GM12872 (cell line): ENCODE measurements around the gene ANO7.

ENCODE experiments used
- CTCF ChIP-seq: IDR thresholded peaks from 3 replicates; pipeline ENCODE4 v1.5.1; 2011; ENCODE audit warnings: low read depth, mild to moderate bottlenecking, low read length, moderate library complexity; ENCODE audit not compliant: insufficient read depth

ANO7 gene

GRCh38 chr2:241187101-241187917, 1.2 kb upstream of the ANO7 start:
- no peak for TF ChIP-seq CTCF

- no peak for TF ChIP-seq CTCF
Measured at GRCh38 chr2:241187918-241188234, 601 bp upstream of the ANO7 start.

GRCh38 chr2:241189093-241189855, 797 bp downstream of the ANO7 start:
- no peak for TF ChIP-seq CTCF

- TF ChIP-seq CTCF = no peak
Measured at GRCh38 chr2:241189856-241190201, 1.4 kb downstream of the ANO7 start.

- no peak for TF ChIP-seq CTCF
Measured at GRCh38 chr2:241190291-241190981, 2.0 kb downstream of the ANO7 start.

- no peak for TF ChIP-seq CTCF
Measured at GRCh38 chr2:241191081-241191480, 2.6 kb downstream of the ANO7 start.

- TF ChIP-seq CTCF = no peak
Measured at GRCh38 chr2:241193271-241193670, 4.8 kb downstream of the ANO7 start.
